Astrocyte of the cerebellum (primary cell): ENCODE data around the gene FOLR2.

ENCODE experiments used
- DNase-seq: peaks from one replicate; pipeline ENCODE4 v3.0.0-alpha.2; 2011; ENCODE audit warnings: low read depth
- H3K4me3 ChIP-seq: 2 replicates; pipeline ENCODE4 v1.5.1; 2011; ENCODE audit warnings: mild to moderate bottlenecking, low read depth, low read length, moderate library complexity
- in situ Hi-C: cut with HindIII; loops from 2 replicates; pipeline ENCODE4 v1.10.0; 2017; ENCODE audit warnings: low sequenced_read_pairs
- TF ChIP-seq, protein P1 (sequence below): IDR thresholded peaks from 2 replicates; pipeline ENCODE4 v1.5.1; 2012; ENCODE audit warnings: low read length, low read depth, moderate library complexity, mild to moderate bottlenecking; ENCODE audit errors: missing control alignments

FOLR2 gene

DNA sequence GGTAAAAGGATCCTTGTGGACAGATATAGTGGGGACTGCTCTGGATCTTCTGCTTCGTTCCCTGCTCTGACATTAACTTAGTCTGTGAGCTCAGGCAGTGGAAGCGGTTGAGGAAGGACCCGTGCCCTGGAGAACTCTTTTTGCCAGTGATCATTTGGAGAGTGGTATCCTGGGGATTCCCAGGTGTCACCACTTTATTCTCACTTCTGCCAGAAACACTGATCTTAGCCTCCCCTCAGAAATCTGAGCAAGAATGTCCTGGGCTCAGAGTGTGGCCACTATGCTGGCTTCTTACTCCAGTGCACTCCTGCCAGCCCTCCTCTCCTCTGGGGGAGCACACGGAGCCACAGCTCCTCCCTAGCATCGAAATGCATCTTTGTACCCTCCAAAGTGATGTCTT lies 35.0 kb downstream of the FOLR2 start:
- H3K4me3 ChIP-seq = no peak overlapping the region
- TF ChIP-seq, protein P1, sequence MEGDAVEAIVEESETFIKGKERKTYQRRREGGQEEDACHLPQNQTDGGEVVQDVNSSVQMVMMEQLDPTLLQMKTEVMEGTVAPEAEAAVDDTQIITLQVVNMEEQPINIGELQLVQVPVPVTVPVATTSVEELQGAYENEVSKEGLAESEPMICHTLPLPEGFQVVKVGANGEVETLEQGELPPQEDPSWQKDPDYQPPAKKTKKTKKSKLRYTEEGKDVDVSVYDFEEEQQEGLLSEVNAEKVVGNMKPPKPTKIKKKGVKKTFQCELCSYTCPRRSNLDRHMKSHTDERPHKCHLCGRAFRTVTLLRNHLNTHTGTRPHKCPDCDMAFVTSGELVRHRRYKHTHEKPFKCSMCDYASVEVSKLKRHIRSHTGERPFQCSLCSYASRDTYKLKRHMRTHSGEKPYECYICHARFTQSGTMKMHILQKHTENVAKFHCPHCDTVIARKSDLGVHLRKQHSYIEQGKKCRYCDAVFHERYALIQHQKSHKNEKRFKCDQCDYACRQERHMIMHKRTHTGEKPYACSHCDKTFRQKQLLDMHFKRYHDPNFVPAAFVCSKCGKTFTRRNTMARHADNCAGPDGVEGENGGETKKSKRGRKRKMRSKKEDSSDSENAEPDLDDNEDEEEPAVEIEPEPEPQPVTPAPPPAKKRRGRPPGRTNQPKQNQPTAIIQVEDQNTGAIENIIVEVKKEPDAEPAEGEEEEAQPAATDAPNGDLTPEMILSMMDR = no peak
- in situ Hi-C loops = no loop called here
- no peak for DNase-seq

DNA sequence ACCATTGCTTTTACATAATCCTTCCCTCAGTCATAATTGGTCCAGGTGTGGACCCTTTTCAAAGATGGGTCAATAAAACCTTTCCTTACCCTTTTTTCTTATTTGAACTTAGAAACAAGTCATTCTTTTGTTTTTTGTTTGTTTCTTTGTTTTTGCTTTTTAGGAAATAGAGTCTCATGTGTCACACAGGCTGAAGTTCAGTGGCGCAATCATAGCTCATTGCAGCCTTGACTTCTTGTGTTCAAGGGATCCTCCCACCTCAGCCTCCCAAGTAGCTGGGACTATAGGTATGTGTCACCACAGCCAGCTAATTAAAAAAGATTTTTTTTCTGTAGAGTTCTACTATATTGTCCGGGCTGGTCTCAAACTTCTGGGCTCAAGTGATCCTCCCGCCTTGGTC lies 36.8 kb downstream of the FOLR2 start:
- no peak overlapping the region for H3K4me3 ChIP-seq
- DNase-seq = no peak
- in situ Hi-C loops = no loop called here
- TF ChIP-seq, protein P1 = no peak

DNA sequence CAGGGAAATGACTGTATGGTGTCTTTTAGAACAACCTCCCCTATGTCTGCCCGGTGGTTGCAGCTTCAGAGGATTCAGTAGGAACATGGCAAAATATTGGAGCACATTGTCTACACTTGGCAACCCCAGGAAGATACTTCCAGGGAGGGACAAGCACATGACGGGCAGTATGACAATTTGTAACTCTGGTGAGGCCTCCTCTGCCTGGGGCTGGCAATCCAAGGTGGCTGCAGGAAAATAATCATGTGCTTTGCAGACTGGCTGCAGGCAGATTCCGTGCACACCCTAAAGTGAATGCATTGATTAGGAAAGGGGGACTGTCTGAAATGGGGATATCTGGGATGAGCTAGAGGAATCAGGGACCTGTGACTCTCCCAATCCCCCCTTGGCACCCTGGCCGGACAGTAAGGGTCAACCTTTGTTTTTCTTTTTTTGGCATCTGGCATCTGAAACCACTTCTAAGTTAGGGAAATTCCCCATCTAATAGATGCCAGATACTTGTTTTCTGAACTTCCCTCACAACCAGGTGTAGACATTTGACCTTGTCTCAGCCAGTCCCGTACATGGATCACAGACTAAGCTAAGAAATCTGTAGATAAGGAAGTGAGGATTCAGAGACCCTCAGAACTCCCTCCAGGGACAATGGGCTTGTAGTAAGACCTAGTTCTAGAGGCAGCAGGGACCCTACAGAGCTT lies 37.9 kb downstream of the FOLR2 start:
- in situ Hi-C loops = no loop called here
- DNase-seq = no peak

DNA sequence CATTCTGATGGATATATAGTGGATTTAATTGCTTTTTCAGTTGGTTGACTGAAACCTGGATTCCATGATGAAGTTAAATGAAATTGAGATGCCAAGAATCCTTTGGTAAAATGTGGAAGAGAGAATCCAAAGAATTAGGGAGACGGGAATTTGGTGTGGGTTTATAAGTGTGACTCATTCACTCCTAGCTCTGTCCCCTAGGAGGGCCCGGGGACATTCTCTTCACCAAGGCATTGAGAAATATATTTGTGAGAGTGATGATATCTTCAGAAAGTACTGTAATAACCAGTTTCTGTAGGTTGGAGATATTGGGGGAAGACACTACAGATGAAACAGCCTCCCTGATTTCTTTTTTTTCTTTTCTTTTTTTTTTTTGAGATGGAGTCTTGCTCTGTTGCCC lies 41.0 kb downstream of the FOLR2 start:
- in situ Hi-C loops = no loop called here
- DNase-seq = no peak
- TF ChIP-seq, protein P1 = no peak
- no peak overlapping the region for H3K4me3 ChIP-seq

More for the DNA sequence above, 37.9 kb downstream of the FOLR2 start:
- H3K4me3 ChIP-seq = no peak overlapping the region
- TF ChIP-seq, protein P1 = no peak

DNA sequence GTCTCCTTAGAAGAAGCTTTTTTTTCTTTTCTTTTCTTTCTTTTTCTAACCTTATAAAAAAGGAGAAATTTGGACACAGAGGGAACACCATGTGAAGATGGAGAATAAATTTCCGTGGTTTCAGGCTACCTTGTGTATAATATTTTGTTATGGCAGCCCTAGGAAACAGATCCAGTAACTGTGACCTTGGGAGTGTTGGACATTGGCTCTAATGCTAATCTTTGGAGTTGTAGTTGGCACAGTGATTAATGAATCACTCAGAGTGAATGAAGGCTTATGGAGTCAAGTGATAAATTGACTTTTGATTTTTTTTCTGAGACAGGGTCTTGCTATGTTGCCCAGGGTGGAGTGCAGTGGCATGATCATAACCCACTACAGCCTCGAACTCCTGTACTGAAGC lies 42.9 kb downstream of the FOLR2 start:
- TF ChIP-seq, protein P1 = no peak
- H3K4me3 ChIP-seq = no peak overlapping the region
- DNase-seq = no peak
- in situ Hi-C loops = no loop called here

DNA sequence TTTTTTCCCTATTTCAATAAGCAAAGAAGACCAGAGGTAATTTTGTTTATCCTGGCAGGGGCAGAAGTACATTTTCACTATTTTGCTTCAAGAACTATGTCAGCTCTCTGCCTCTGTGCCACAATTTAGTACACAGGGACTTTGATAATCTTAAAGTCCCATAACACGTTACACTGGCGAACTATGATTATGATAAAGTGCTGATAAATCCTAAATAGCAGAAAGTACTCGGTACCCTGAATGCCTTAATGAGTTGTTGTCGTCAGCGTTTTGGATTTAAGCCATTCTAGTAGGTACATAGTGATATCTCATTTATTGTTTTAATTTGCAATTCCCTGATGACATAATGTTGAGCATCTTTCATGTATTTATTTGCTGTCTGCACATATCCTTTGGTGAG lies 44.0 kb downstream of the FOLR2 start:
- in situ Hi-C loops = no loop called here
- TF ChIP-seq, protein P1 = no peak
- no peak for DNase-seq
- H3K4me3 ChIP-seq = no peak overlapping the region
